A673 (cell line): ENCODE results near the gene MUC22.

ENCODE experiments used
- EZH2 ChIP-seq: fragments of 200-600 bp; sonication (generic); IDR thresholded peaks from 2 replicates; pipeline ENCODE4 v1.6.1; 2017; ENCODE audit warnings: borderline replicate concordance, low read depth, mild to moderate bottlenecking, mixed read lengths, antibody characterized with exemption, low read length; ENCODE audit not compliant: poor library complexity, severe bottlenecking
- TF ChIP-seq, protein P1 (sequence below): fragments of 300-800, 200-600 bp; sonication (generic); conservative IDR thresholded peaks from 2 replicates; pipeline ENCODE4 v1.5.1; 2017; ENCODE audit warnings: low read depth, mild to moderate bottlenecking, antibody characterized with exemption, low read length, moderate library complexity, mixed read lengths

DNA sequence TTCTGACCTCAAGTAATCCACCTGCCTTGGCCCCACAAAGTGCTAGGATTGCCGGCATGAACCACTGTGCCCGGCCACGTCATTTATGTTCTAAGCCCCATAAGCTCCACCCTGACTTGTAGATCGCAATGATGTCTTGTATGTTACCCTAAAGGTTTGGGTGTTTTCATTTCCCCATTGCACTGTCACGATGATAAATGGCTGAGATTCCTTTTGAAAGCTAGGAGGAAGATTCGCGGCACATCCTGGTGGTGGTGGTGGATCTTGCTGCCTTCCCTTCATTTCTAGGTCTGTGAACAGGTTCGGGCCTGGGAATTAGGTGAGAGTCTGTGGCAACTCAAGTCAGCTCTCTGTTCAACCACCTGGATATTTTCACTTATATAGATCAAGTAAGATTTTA, 28.3 kb downstream of the MUC22 start:
- TF ChIP-seq, protein P1, sequence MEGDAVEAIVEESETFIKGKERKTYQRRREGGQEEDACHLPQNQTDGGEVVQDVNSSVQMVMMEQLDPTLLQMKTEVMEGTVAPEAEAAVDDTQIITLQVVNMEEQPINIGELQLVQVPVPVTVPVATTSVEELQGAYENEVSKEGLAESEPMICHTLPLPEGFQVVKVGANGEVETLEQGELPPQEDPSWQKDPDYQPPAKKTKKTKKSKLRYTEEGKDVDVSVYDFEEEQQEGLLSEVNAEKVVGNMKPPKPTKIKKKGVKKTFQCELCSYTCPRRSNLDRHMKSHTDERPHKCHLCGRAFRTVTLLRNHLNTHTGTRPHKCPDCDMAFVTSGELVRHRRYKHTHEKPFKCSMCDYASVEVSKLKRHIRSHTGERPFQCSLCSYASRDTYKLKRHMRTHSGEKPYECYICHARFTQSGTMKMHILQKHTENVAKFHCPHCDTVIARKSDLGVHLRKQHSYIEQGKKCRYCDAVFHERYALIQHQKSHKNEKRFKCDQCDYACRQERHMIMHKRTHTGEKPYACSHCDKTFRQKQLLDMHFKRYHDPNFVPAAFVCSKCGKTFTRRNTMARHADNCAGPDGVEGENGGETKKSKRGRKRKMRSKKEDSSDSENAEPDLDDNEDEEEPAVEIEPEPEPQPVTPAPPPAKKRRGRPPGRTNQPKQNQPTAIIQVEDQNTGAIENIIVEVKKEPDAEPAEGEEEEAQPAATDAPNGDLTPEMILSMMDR: no peak
- TF ChIP-seq EZH2: no peak
